GM23338 (cell line): ENCODE data around the gene KLHL36. TPM values are rescaled to one million over a fixed set of nuclear protein-coding genes. Genes with fewer than 3 reads are reported as not detected.

ENCODE experiments used
- ATAC-seq: fragments of 200-7000 bp; cut with Tn5 transposase; 3 replicates; pipeline ENCODE4 v1.9.1; 2020
- DNase-seq: peaks from one replicate; pipeline ENCODE4 v3.0.0-alpha.2; 2015; ENCODE audit warnings: low spot score
- H2AFZ ChIP-seq: fragments of 200-600 bp; sonication (generic); 2 replicates; pipeline ENCODE4 v1.8.0; 2016; ENCODE audit warnings: antibody characterized with exemption, mild to moderate bottlenecking, moderate library complexity
- H3F3A ChIP-seq: fragments of 200-600 bp; sonication (generic); replicated peaks from 2 replicates; pipeline ENCODE4 v1.8.0; 2017; ENCODE audit warnings: antibody characterized with exemption, mixed run types, low read depth
- H3K27ac ChIP-seq: fragments of 200-600 bp; sonication (generic); 2 replicates; pipeline ENCODE4 v1.6.1; 2016; ENCODE audit warnings: low read depth
- H3K27me3 ChIP-seq: fragments of 200-600 bp; sonication (generic); 2 replicates; pipeline ENCODE4 v1.8.0; 2016; ENCODE audit warnings: mild to moderate bottlenecking, mixed run types, moderate library complexity; ENCODE audit not compliant: insufficient read depth
- H3K36me3 ChIP-seq: fragments of 200-600 bp; sonication (generic); 2 replicates; pipeline ENCODE4 v1.8.0; 2016; ENCODE audit warnings: mild to moderate bottlenecking; ENCODE audit not compliant: insufficient read depth
- H3K4me1 ChIP-seq: fragments of 200-600 bp; sonication (generic); 2 replicates; pipeline ENCODE4 v1.8.0; 2016; ENCODE audit warnings: mild to moderate bottlenecking, moderate library complexity; ENCODE audit not compliant: insufficient read depth
- H3K4me2 ChIP-seq: fragments of 200-600 bp; sonication (generic); 2 replicates; pipeline ENCODE4 v1.7.1; 2017; ENCODE audit warnings: mixed run types
- H3K4me3 ChIP-seq: fragments of 200-600 bp; sonication (generic); 2 replicates; pipeline ENCODE4 v1.6.1; 2016; ENCODE audit warnings: mixed run types
- H3K79me2 ChIP-seq: fragments of 200-600 bp; sonication (generic); replicated peaks from 2 replicates; pipeline ENCODE4 v1.8.0; 2017; ENCODE audit warnings: mild to moderate bottlenecking; ENCODE audit not compliant: insufficient read depth
- H3K9me2 ChIP-seq: fragments of 200-600 bp; sonication (generic); 2 replicates; pipeline ENCODE4 v1.8.0; 2017; ENCODE audit not compliant: insufficient read depth
- H4K20me1 ChIP-seq: fragments of 200-600 bp; sonication (generic); replicated peaks from 2 replicates; pipeline ENCODE4 v1.8.0; 2017; ENCODE audit warnings: mild to moderate bottlenecking; ENCODE audit not compliant: insufficient read depth
- H3K27ac Mint-ChIP-seq: 2 replicates; pipeline ENCODE4 v1.8.0; 2020; ENCODE audit warnings: inconsistent platforms, mild to moderate bottlenecking, moderate library complexity, mixed read lengths
- H3K27me3 Mint-ChIP-seq: 3 replicates; pipeline ENCODE4 v1.8.0; 2022; ENCODE audit warnings: low read depth, mild to moderate bottlenecking, moderate library complexity, mixed read lengths, inconsistent platforms; ENCODE audit not compliant: insufficient read depth, poor library complexity
- H3K36me3 Mint-ChIP-seq: 3 replicates; pipeline ENCODE4 v1.8.0; 2021; ENCODE audit warnings: low read depth, mild to moderate bottlenecking, inconsistent platforms, moderate library complexity, mixed read lengths
- H3K4me1 Mint-ChIP-seq: 3 replicates; pipeline ENCODE4 v1.8.0; 2020; ENCODE audit warnings: mild to moderate bottlenecking, inconsistent platforms, mixed read lengths
- H3K4me3 Mint-ChIP-seq: 3 replicates; pipeline ENCODE4 v1.8.0; 2021; ENCODE audit warnings: moderate library complexity, mild to moderate bottlenecking, inconsistent platforms, mixed read lengths
- H3K9me3 Mint-ChIP-seq: 3 replicates; pipeline ENCODE4 v1.8.0; 2020; ENCODE audit warnings: moderate library complexity, mild to moderate bottlenecking, inconsistent platforms, mixed read lengths
- CREB1 ChIP-seq: fragments of 250-450 bp; sonication (Bioruptor Pico); IDR thresholded peaks from 2 replicates; pipeline ENCODE4 v1.5.0; 2020; ENCODE audit warnings: low read depth, mild to moderate bottlenecking, moderate library complexity
- CTCF ChIP-seq, 2 experiments: fragments of 200-600 bp in 1 of 2; sonication (generic) in 1 of 2; conservative IDR thresholded peaks; 2 replicates each; pipeline versions ENCODE4 v1.5.1 to v1.6.1; 2016 to 2017; ENCODE audit warnings: antibody characterized with exemption in 2 of 2, low read depth in 2 of 2, mild to moderate bottlenecking in 2 of 2, moderate library complexity in 1 of 2
- EZH2 ChIP-seq: fragments of 200-600 bp; sonication (generic); IDR thresholded peaks from one replicate; pipeline ENCODE4 v1.8.0; 2017; ENCODE audit warnings: antibody characterized with exemption, mild to moderate bottlenecking, low read depth; ENCODE audit not compliant: unreplicated experiment
- EZH2phosphoT487 ChIP-seq: fragments of 200-600 bp; sonication (generic); IDR thresholded peaks from one replicate; pipeline ENCODE4 v1.8.1; 2018; ENCODE audit warnings: antibody characterized with exemption; ENCODE audit not compliant: unreplicated experiment
- NANOG ChIP-seq: IDR thresholded peaks from 2 replicates; pipeline ENCODE4 v1.6.1; 2016; ENCODE audit warnings: antibody characterized with exemption, borderline replicate concordance
- REST ChIP-seq: IDR thresholded peaks from one replicate; pipeline ENCODE4 v1.6.1; 2018; ENCODE audit warnings: antibody characterized with exemption; ENCODE audit not compliant: unreplicated experiment
- STAT1 ChIP-seq: IDR thresholded peaks from one replicate; pipeline ENCODE4 v1.6.1; 2016; ENCODE audit warnings: antibody characterized with exemption; ENCODE audit not compliant: unreplicated experiment
- ZNF114 ChIP-seq: fragments of 250-450 bp; sonication (Bioruptor Pico); IDR thresholded peaks from 2 replicates; pipeline ENCODE4 v1.5.0; 2020; ENCODE audit warnings: mild to moderate bottlenecking, moderate library complexity
- ZNF331 ChIP-seq: fragments of 250-450 bp; sonication (Bioruptor Pico); IDR thresholded peaks from 2 replicates; pipeline ENCODE4 v1.5.0; 2020; ENCODE audit warnings: low read depth, mild to moderate bottlenecking, moderate library complexity
- ZNF462 ChIP-seq: fragments of 250-450 bp; sonication (Bioruptor Pico); IDR thresholded peaks from 2 replicates; pipeline ENCODE4 v1.5.0; 2020; ENCODE audit warnings: mild to moderate bottlenecking, moderate library complexity
- polyA plus RNA-seq: library from polyadenylated mRNA; unstranded; fragments of >200 nt; fragmentation: Nextera tagmentation; extraction: Ambion mirVana; gene quantifications from 2 replicates; pipeline ENCODE4 v1.2.1, GENCODE V29; 2016
- total RNA-seq: library from RNA; depleted of rRNA; stranded (reverse); fragments of >200 nt; shearing (Covaris generic); gene quantifications from 2 replicates; pipeline ENCODE4 v1.2.3, GENCODE V29; 2014

KLHL36 gene
- total and polyA plus RNA-seq, 2 experiments from 2014 or later, result 13.4 to 70.4 TPM

- no peak for TF ChIP-seq ZNF462
- no peak for TF ChIP-seq EZH2phosphoT487
- no peak for TF ChIP-seq STAT1
- no peak for TF ChIP-seq CTCF (conservative IDR thresholded peaks at IDR 0.05; ENCODE audit: low read depth in 2 of 2)
- TF ChIP-seq ZNF114, result no peak
- no peak for TF ChIP-seq ZNF331 (CRISPR knock-in tag)
- TF ChIP-seq CREB1 (CRISPR knock-in tag), result no peak
Measured at GRCh38 chr16:84613408-84614072, 34.8 kb upstream of the KLHL36 start (continued).

- DNase-seq (no peak), ATAC-seq (no peak)
- H3K9me3 Mint-ChIP-seq, result no peaks in the 10 kb centered on the region; the same call in 2 of the 3 replicates
- Histone ChIP-seq H3K4me2 (no peak overlapping the region), H4K20me1 (peaks cover 42% of the 10 kb centered on the region), H3K9me2 (no peaks in the 10 kb centered on the region), H3K4me1 (peaks cover 12% of the 10 kb centered on the region), H3K27ac (peak overlapping the region; percentile 63; the same call in 1 of the 2 replicates), H3K4me3 (no peak overlapping the region), H3K79me2 (peaks cover 82% of the 10 kb centered on the region), H3K27me3 (peaks cover 13% of the 10 kb centered on the region), H2AFZ (no peak overlapping the region), H3F3A (0 out of 2 replicates have a peak, but pooled peaks cover 5% of the 10 kb centered on the region), H3K36me3 (no peaks in the 10 kb centered on the region; the same call in 1 of the 2 replicates)
- no peak overlapping the region for H3K27ac Mint-ChIP-seq
- peaks cover 26% of the 10 kb centered on the region for H3K36me3 Mint-ChIP-seq
- no peak overlapping the region; the same call in 2 of the 3 replicates for H3K4me3 Mint-ChIP-seq
- H3K27me3 Mint-ChIP-seq, result peaks cover 17% of the 10 kb centered on the region
- peaks cover 37% of the 10 kb centered on the region for H3K4me1 Mint-ChIP-seq
- no peak for TF ChIP-seq CREB1 (CRISPR knock-in tag)
- no peak for TF ChIP-seq CTCF (conservative IDR thresholded peaks at IDR 0.05; ENCODE audit: low read depth in 2 of 2)
- TF ChIP-seq EZH2, result no peak
- no peak for TF ChIP-seq NANOG
- TF ChIP-seq ZNF114, result no peak
- TF ChIP-seq REST, result no peak
- TF ChIP-seq EZH2phosphoT487, result no peak
- TF ChIP-seq STAT1, result no peak
Measured at GRCh38 chr16:84614073-84614459, 34.2 kb upstream of the KLHL36 start.
